Measurements from ENCODE around the gene COL11A1.
"Not testable (repeated sequence)": the region's sequence is repeated elsewhere in the genome, so short reads cannot be mapped to it uniquely, and the experiment has no call there.

Gene COL11A1

GRCh38 chr1:103108376-103109150 lies at the start of gene COL11A1:
Gene COL11A1 (minus strand): TSS chr1:103108522. CDS start chr1:103108178, 344 bp downstream.
- DNase-seq, result peak; percentile 88

- DNase-seq, result no peak
Observed at GRCh38 chr1:103156966-103157365, 48.6 kb upstream of the COL11A1 start.

- DNase-seq, result no peak
Observed at GRCh38 chr1:103146166-103146565, 37.8 kb upstream of the COL11A1 start.

- no peak for DNase-seq
Observed at GRCh38 chr1:103145449-103145848, 37.1 kb upstream of the COL11A1 start.

- DNase-seq, result no peak
Observed at GRCh38 chr1:103144681-103145080, 36.4 kb upstream of the COL11A1 start.

GRCh38 chr1:103142461-103142860 lies 34.1 kb upstream of the COL11A1 start:
- no peak for DNase-seq

- no peak for DNase-seq
Observed at GRCh38 chr1:103129796-103130195, 21.5 kb upstream of the COL11A1 start.

GRCh38 chr1:103129255-103129654 lies 20.9 kb upstream of the COL11A1 start:
- DNase-seq, result no peak

GRCh38 chr1:103128256-103128655 lies 19.9 kb upstream of the COL11A1 start:
- DNase-seq, result not testable (repeated sequence)

GRCh38 chr1:103125219-103125618 lies 16.9 kb upstream of the COL11A1 start:
- no peak for DNase-seq

- no peak for DNase-seq
Observed at GRCh38 chr1:103122983-103123720, 14.8 kb upstream of the COL11A1 start.

GRCh38 chr1:103120981-103121380 lies 12.7 kb upstream of the COL11A1 start:
- DNase-seq, result no peak

GRCh38 chr1:103112546-103112945 lies 4.2 kb upstream of the COL11A1 start:
- DNase-seq, result no peak

- DNase-seq, result no peak
Observed at GRCh38 chr1:103111926-103112325, 3.6 kb upstream of the COL11A1 start.

- DNase-seq, result no peak
Observed at GRCh38 chr1:103110701-103111100, 2.4 kb upstream of the COL11A1 start.

GRCh38 chr1:103109311-103109920 lies 1.1 kb upstream of the COL11A1 start:
- DNase-seq, result peak; percentile 71

- peak; percentile 81 for DNase-seq
Observed at GRCh38 chr1:103107741-103108375, 464 bp downstream of the COL11A1 start.

- DNase-seq, result peak; percentile 75
Observed at GRCh38 chr1:103106426-103107341, 1.6 kb downstream of the COL11A1 start.

GRCh38 chr1:103101399-103101798 lies 6.9 kb downstream of the COL11A1 start:
- DNase-seq, result no peak

- no peak for DNase-seq
Observed at GRCh38 chr1:103089221-103089620, 19.1 kb downstream of the COL11A1 start.

GRCh38 chr1:103087256-103087655 lies 21.1 kb downstream of the COL11A1 start:
- DNase-seq, result no peak

GRCh38 chr1:103084181-103084580 lies 24.1 kb downstream of the COL11A1 start:
- DNase-seq, result no peak

Data from retina (tissue), 1 donor.